Natural killer cell (primary cell): ENCODE data around the gene RORB. TPM values are rescaled to one million over a fixed set of nuclear protein-coding genes. Genes with fewer than 3 reads are reported as not detected.

Experiments
- ATAC-seq, 3 donors: fragments of 150-1000 bp in 2 of 3; fragments of 200-7000 bp in 1 of 3; cut with Tn5 transposase; 1 replicate in 1 of 3; 2 replicates in 2 of 3; pipeline ENCODE4 v1.10.0; 2021; ENCODE audit warnings: mild to moderate bottlenecking in 2 of 3, moderate library complexity in 2 of 3
- DNase-seq, 2 donors: peaks; one replicate each; pipeline versions ENCODE4 v3.0.0 to v3.0.0-alpha.2; 2013 to 2021; ENCODE audit warnings: mixed read lengths in 1 of 2
- H3K27ac ChIP-seq: one replicate; pipeline ENCODE4 v1.5.1; 2013; ENCODE audit warnings: mild to moderate bottlenecking, low read length
- H3K27me3 ChIP-seq: one replicate; pipeline ENCODE4 v1.6.1; 2013; ENCODE audit warnings: low read length; ENCODE audit not compliant: control insufficient read depth, insufficient read depth
- H3K36me3 ChIP-seq: one replicate; pipeline ENCODE4 v1.6.1; 2013; ENCODE audit warnings: low read length; ENCODE audit not compliant: control insufficient read depth, insufficient read depth
- H3K4me1 ChIP-seq: one replicate; pipeline ENCODE4 v1.6.1; 2013; ENCODE audit warnings: low read length; ENCODE audit not compliant: control insufficient read depth, insufficient read depth
- H3K4me3 ChIP-seq: one replicate; pipeline ENCODE4 v1.5.1; 2013; ENCODE audit warnings: low read length
- H3K9me3 ChIP-seq: one replicate; pipeline ENCODE4 v1.6.1; 2013; ENCODE audit warnings: low read length; ENCODE audit not compliant: control insufficient read depth, insufficient read depth
- H3K27ac Mint-ChIP-seq, 2 donors: one replicate each; pipeline ENCODE4 v1.8.0; 2022; ENCODE audit warnings: mild to moderate bottlenecking in 2 of 2, mixed read lengths in 2 of 2, moderate library complexity in 1 of 2
- H3K27me3 Mint-ChIP-seq, 2 donors: one replicate each; pipeline ENCODE4 v1.8.0; 2022; ENCODE audit warnings: low read depth in 2 of 2, mixed read lengths in 2 of 2
- H3K36me3 Mint-ChIP-seq: one replicate; pipeline ENCODE4 v1.8.0; 2022; ENCODE audit warnings: mixed read lengths
- H3K4me1 Mint-ChIP-seq, 2 donors: one replicate each; pipeline ENCODE4 v1.8.0; 2022; ENCODE audit warnings: mixed read lengths in 2 of 2
- H3K4me3 Mint-ChIP-seq: one replicate; pipeline ENCODE4 v1.8.0; 2022; ENCODE audit warnings: mild to moderate bottlenecking, moderate library complexity, mixed read lengths
- H3K9me3 Mint-ChIP-seq, 2 donors: one replicate each; pipeline ENCODE4 v1.8.0; 2022; ENCODE audit warnings: mixed read lengths in 2 of 2
- CTCF ChIP-seq: fragments of 200-600 bp; IDR thresholded peaks from one replicate; pipeline ENCODE4 v1.8.0; 2022; ENCODE audit warnings: antibody characterized with exemption
- whole genome bisulfite sequencing: methylation state at CpG from one replicate; pipeline ENCODE4 v1.1.7; 2013; ENCODE audit warnings: missing lambda C conversion rate; ENCODE audit not compliant: insufficient coverage; 5-methylcytosine and 5-hydroxymethylcytosine counted together
- intact Hi-C: fragments of 100-400 bp; cut with micrococcal nuclease; formaldehyde crosslinking; loops from one replicate; pipeline ENCODE4 v1.14.2; 2022
- total RNA-seq, 4 donors: library from RNA; stranded (reverse); fragments of 120-200 nt in 1 of 4; gene quantifications; one replicate each; pipeline versions ENCODE4 v1.2.3 to v1.2.4, GENCODE V29; 2013 to 2022

The RORB gene
- total RNA-seq, 3 donors from 2014 or later (not counting 1 experiment from before 2014, with no cell fraction given) = 0.38 to 0.73 (median 0.41) TPM

GRCh38 chr9:74458832-74459231, 38.3 kb upstream of the RORB start:
- Histone ChIP-seq H3K4me3 (no peak overlapping the region), H3K27me3 (no peaks in the 10 kb centered on the region), H3K4me1 (no peaks in the 10 kb centered on the region), H3K36me3 (no peaks in the 10 kb centered on the region), H3K9me3 (no peaks in the 10 kb centered on the region), H3K27ac (no peak overlapping the region)
- ATAC-seq (no peak), DNase-seq (no peak)
- 81% methylated on average over 4 of the region's 4 CpGs for WGBS
- no peak overlapping the region for H3K4me3 Mint-ChIP-seq
- no peak for TF ChIP-seq CTCF
- intact Hi-C loops = no loop called here
- peaks cover 0 to 3% of the 10 kb centered on the region in 2 donors for H3K27me3 Mint-ChIP-seq
- no peaks in the 10 kb centered on the region for H3K36me3 Mint-ChIP-seq
- H3K4me1 Mint-ChIP-seq = no peaks in the 10 kb centered on the region
- H3K9me3 Mint-ChIP-seq = no peaks in the 10 kb centered on the region
- H3K27ac Mint-ChIP-seq = no peak overlapping the region

- no CpG with 5 or more reads among the region's 1 CpG for WGBS
- no peak overlapping the region for H3K27ac Mint-ChIP-seq
- no peaks in the 10 kb centered on the region for H3K9me3 Mint-ChIP-seq
- TF ChIP-seq CTCF = no peak
- Histone ChIP-seq H3K9me3 (no peaks in the 10 kb centered on the region), H3K4me1 (no peaks in the 10 kb centered on the region), H3K36me3 (no peaks in the 10 kb centered on the region), H3K27me3 (no peaks in the 10 kb centered on the region), H3K27ac (no peak overlapping the region), H3K4me3 (no peak overlapping the region)
- intact Hi-C loops = no loop called here
- no peaks in the 10 kb centered on the region for H3K27me3 Mint-ChIP-seq
- H3K4me3 Mint-ChIP-seq = no peak overlapping the region
- DNase-seq = no peak
- peak in 1 of 3 donors; percentile 21 for ATAC-seq
- no peaks in the 10 kb centered on the region for H3K36me3 Mint-ChIP-seq
- H3K4me1 Mint-ChIP-seq = no peaks in the 10 kb centered on the region
Observed at GRCh38 chr9:74463825-74464224, 33.3 kb upstream of the RORB start.

- Mint-ChIP-seq H3K36me3 (no peaks in the 10 kb centered on the region), H3K4me3 (no peak overlapping the region), H3K4me1 (no peaks in the 10 kb centered on the region), H3K27ac (no peak overlapping the region), H3K9me3 (peaks cover 0 to 4% of the 10 kb centered on the region in 2 donors), H3K27me3 (peaks cover 0 to 7% of the 10 kb centered on the region in 2 donors)
- ATAC-seq (no peak), DNase-seq (no peak)
- no peaks in the 10 kb centered on the region for H3K4me1 ChIP-seq
- no peak overlapping the region for H3K4me3 ChIP-seq
- no peaks in the 10 kb centered on the region for H3K27me3 ChIP-seq
- intact Hi-C loops = no loop called here
- TF ChIP-seq CTCF = no peak
- WGBS = 92% methylated on average over 3 of the region's 6 CpGs
- H3K27ac ChIP-seq = no peak overlapping the region
- no peaks in the 10 kb centered on the region for H3K36me3 ChIP-seq
- no peaks in the 10 kb centered on the region for H3K9me3 ChIP-seq
Observed at GRCh38 chr9:74478606-74479005, 18.5 kb upstream of the RORB start.

- intact Hi-C loops = no loop called here
- H3K4me1 Mint-ChIP-seq = no peaks in the 10 kb centered on the region
- ATAC-seq (no peak), DNase-seq (no peak)
- H3K27ac ChIP-seq = no peak overlapping the region
- H3K27me3 ChIP-seq = no peaks in the 10 kb centered on the region
- 83% methylated on average over 1 of the region's 1 CpG for WGBS
- no peaks in the 10 kb centered on the region for H3K36me3 ChIP-seq
- no peak for TF ChIP-seq CTCF
- no peak overlapping the region for H3K27ac Mint-ChIP-seq
- no peak overlapping the region for H3K4me3 ChIP-seq
- H3K36me3 Mint-ChIP-seq = no peaks in the 10 kb centered on the region
- no peaks in the 10 kb centered on the region for H3K9me3 ChIP-seq
- peaks cover 0 to 4% of the 10 kb centered on the region in 2 donors for H3K9me3 Mint-ChIP-seq
- no peaks in the 10 kb centered on the region for H3K4me1 ChIP-seq
- H3K4me3 Mint-ChIP-seq = no peak overlapping the region
- peaks cover 0 to 9% of the 10 kb centered on the region in 2 donors for H3K27me3 Mint-ChIP-seq
Observed at GRCh38 chr9:74479711-74480110, 17.4 kb upstream of the RORB start.
